Epithelial cell of esophagus (primary cell): ENCODE results near the gene PAQR3.
"Not testable (repeated sequence)": the region's sequence is repeated elsewhere in the genome, so short reads cannot be mapped to it uniquely, and the experiment has no call there.

Experiments used
- DNase-seq: peaks from one replicate; pipeline ENCODE4 v3.0.0; 2010; ENCODE audit warnings: low read depth
- H3K4me3 ChIP-seq: 2 replicates; pipeline ENCODE4 v1.5.1; 2011; ENCODE audit warnings: mild to moderate bottlenecking, low read length, control low read depth
- TF ChIP-seq, protein P1 (sequence below): IDR thresholded peaks from 2 replicates; pipeline ENCODE4 v1.5.1; 2011; ENCODE audit warnings: low read depth, mild to moderate bottlenecking, low read length, control low read depth, inconsistent platforms; ENCODE audit not compliant: insufficient read depth; ENCODE audit errors: missing control alignments

PAQR3 gene

DNA sequence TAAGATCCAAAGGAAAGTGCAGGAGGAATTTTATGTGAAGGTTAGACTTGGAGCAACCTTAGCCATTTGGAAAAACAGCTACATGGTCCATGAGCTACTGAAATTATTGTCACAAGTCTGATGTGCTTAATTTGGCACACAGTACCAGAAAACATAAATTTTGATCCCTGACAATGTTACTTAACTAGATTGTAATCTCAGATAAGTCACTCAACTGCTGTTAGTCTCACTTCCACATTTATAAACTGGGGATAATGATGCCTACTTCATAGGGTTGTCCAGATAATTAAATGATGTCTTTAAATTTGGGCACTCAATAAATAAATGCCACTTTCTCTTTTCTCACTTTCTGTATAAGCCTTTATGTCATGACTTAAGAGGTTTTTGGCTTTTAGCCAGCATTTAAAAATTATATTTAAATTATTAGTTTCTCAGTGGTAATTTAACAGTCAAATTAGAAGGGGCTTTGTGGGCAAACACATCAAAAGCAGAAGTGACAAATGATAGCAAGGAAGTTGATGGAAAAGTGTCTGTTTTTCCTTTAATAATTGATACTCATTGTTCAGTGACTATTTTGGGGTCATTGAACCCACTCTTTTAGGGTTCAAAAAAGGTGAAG is 58.3 kb downstream of the PAQR3 start:
- no peak overlapping the region for H3K4me3 ChIP-seq
- DNase-seq = no peak
- TF ChIP-seq, protein P1, sequence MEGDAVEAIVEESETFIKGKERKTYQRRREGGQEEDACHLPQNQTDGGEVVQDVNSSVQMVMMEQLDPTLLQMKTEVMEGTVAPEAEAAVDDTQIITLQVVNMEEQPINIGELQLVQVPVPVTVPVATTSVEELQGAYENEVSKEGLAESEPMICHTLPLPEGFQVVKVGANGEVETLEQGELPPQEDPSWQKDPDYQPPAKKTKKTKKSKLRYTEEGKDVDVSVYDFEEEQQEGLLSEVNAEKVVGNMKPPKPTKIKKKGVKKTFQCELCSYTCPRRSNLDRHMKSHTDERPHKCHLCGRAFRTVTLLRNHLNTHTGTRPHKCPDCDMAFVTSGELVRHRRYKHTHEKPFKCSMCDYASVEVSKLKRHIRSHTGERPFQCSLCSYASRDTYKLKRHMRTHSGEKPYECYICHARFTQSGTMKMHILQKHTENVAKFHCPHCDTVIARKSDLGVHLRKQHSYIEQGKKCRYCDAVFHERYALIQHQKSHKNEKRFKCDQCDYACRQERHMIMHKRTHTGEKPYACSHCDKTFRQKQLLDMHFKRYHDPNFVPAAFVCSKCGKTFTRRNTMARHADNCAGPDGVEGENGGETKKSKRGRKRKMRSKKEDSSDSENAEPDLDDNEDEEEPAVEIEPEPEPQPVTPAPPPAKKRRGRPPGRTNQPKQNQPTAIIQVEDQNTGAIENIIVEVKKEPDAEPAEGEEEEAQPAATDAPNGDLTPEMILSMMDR = no peak

DNA sequence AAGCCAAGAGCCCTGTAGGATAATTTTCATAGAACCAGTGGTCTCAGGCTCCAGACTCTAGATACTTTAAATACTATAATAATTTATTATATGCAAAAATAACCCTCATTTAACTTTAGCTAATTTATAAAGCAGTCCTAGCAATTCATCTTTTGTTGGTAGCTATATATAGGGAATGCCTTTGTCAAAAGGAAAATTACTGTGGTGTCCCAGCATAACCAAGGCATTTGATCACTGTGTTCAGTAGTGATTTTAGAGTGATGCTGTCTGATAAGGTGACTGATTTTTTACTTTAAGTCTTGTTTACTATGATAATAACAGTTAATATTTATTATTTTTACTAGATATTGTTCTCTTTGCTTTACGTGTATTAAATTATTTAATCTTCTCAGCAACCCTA is 61.2 kb downstream of the PAQR3 start:
- TF ChIP-seq, protein P1 = no peak
- no peak for DNase-seq
- H3K4me3 ChIP-seq = no peak overlapping the region

DNA sequence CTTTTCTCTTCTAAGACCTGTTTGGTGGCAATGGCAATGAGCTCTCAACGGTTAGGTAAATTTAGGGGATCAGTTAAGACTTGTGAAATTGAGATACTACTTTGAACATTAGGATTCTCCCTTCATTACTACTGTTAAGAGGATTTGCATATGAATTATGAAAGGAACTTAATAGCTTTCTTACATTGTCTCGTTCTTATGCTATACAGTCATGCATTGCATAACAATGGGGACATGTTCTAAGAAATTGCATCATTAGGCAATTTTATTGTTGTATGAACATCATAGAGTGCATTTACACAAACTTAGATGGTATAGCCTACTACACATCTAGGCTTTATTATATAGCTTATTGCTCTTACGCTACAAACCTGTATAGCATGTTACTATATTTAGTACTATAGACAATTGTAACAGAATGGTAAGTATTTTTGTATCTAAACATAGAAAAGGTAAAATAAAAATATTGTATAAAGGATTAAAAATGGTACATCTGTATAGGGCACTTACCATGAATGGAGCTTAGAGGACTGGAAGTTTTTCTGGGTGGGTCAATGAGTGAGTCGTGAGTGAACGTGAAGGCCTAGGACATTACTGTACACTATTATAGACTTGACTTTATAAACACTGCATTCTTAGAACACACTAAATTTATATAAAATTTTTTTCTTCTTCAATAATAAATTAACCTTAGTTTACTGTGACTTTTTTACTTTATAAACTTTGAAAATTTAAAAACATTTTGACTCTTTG is 62.5 kb downstream of the PAQR3 start:
- DNase-seq = peak; percentile 73
- TF ChIP-seq, protein P1 = no peak
- no peak overlapping the region for H3K4me3 ChIP-seq

DNA sequence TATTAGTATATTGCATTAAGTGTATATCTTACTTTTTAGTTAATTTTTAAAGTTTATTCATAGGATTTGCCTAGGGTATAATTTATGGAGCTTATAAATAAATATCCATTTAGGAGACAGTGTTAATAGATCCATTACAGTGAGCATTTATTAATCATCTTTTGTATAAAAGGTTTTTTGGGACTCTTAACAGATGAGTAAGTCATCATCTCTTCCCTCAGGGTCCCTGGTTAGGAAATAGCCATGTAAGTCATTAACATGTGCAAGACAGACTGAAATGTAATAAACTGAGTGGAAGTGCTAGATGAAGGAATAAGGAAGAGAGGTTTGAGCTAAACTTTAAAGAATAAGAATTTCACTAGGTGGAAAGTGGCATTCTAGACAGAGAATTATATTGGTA is 69.2 kb downstream of the PAQR3 start:
- TF ChIP-seq, protein P1 = no peak
- H3K4me3 ChIP-seq = no peak overlapping the region
- peak; percentile 66 for DNase-seq

DNA sequence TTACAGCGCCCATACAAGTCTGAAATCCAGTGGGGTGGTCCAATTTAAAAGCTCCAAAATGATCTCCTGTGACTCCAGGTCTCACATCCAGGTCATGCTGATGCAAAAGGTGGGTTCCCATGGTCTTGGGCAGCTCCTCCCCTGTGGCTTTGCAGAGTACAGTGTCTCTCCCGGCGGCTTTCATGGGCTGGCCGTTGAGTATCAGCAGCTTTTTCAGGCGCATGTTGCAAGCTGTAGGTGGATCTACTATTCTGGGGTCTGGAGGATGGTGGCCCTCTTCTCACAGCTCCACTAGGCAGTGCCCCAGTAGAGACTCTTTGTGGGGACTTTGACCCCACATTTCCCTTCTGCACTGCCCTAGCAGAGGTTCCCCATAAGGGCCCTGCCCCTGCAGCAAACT is 70.5 kb downstream of the PAQR3 start:
- not testable (repeated sequence) for H3K4me3 ChIP-seq, DNase-seq

DNA sequence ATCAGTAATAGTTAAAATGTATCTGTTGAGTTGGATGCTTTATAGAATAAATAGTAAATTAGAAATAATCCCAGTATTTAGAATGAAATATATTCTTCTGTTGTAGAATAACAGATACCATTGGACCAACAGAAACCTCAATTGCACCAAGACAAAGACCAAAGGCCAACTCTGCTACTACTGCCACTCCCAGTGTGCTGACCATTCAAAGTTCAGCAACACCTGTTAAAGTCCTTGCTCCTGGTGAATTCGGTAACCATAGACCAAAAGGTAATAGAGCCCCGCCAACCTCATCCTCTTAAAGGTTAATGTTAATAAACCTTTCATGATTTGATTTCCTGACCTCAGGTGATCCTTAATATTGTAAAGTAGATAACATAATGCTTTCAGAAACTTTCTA is 73.8 kb downstream of the PAQR3 start:
- DNase-seq = no peak
- TF ChIP-seq, protein P1 = no peak
- no peak overlapping the region for H3K4me3 ChIP-seq

DNA sequence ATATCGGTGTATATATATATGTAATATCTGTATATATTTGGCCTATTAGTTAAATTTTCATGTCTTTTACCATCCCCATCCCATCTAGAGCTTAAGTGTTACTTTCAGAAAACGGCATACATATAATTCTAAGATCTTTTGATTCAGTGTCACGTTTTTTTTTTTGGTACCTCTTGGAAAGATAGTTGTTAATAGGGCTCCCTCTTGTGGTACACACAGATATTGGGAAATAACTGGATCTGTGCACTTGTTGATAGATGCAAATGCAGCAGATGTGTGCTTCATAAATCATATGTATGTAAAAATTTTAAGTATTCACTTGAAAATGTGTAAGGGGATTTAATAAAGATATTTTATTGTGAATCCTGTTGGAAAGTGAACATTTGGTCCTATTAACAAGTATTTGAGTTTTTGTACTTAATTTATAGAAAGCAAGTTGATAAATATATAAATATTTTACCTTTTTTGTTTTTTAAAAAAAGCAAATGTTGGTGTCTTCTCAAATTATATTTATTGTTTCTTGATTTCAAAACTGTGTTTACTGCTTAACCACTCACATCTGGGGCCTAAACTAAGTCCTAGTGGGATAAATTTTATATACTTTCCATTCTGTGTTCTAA is 74.7 kb downstream of the PAQR3 start:
- peak; percentile 83 for DNase-seq
- TF ChIP-seq, protein P1 = peak; percentile 63
- H3K4me3 ChIP-seq = no peak overlapping the region
